NCI-H1417 treated with DMSO at 0.1 percent for 48 hours (cell line): ENCODE results near the gene CYP4F8.
"Not testable (repeated sequence)": the region's sequence is repeated elsewhere in the genome, so short reads cannot be mapped to it uniquely, and the experiment has no call there.

Experiments used
- DNase-seq: peaks from one replicate; lab custom pipeline; 2025; lab: John Stamatoyannopoulos, UW

CYP4F8 gene

GRCh38 chr19:15644816-15645215, 29.8 kb downstream of the CYP4F8 start:
- no peak for DNase-seq

GRCh38 chr19:15649526-15649925, 34.5 kb downstream of the CYP4F8 start:
- DNase-seq = no peak

- DNase-seq = not testable (repeated sequence)
Measured at GRCh38 chr19:15650123-15650522, 35.1 kb downstream of the CYP4F8 start.

- DNase-seq = no peak
Measured at GRCh38 chr19:15651791-15652190, 36.8 kb downstream of the CYP4F8 start.

- no peak for DNase-seq
Measured at GRCh38 chr19:15652559-15653278, 37.7 kb downstream of the CYP4F8 start.

- DNase-seq = no peak
Measured at GRCh38 chr19:15656467-15656866, 41.4 kb downstream of the CYP4F8 start.

- DNase-seq = no peak
Measured at GRCh38 chr19:15663247-15663646, 48.2 kb downstream of the CYP4F8 start.

GRCh38 chr19:15666186-15666585, 51.2 kb downstream of the CYP4F8 start:
- no peak for DNase-seq

GRCh38 chr19:15666883-15667282, 51.9 kb downstream of the CYP4F8 start:
- DNase-seq = no peak

GRCh38 chr19:15669440-15669839, 54.4 kb downstream of the CYP4F8 start:
- no peak for DNase-seq

- DNase-seq = no peak
Measured at GRCh38 chr19:15669891-15670290, 54.9 kb downstream of the CYP4F8 start.

- no peak for DNase-seq
Measured at GRCh38 chr19:15671237-15671821, 56.3 kb downstream of the CYP4F8 start.

GRCh38 chr19:15671891-15672579, 57.0 kb downstream of the CYP4F8 start:
- no peak for DNase-seq

GRCh38 chr19:15672580-15673175, 57.7 kb downstream of the CYP4F8 start, which contains the start of gene CYP4F12:
Gene CYP4F12, plus strand, starts transcription at chr19:15673087. Its CDS starts 443 bp downstream, at chr19:15673530.
- DNase-seq = no peak

- DNase-seq = no peak
Measured at GRCh38 chr19:15673176-15673654, 58.2 kb downstream of the CYP4F8 start.

GRCh38 chr19:15675560-15675959, 60.5 kb downstream of the CYP4F8 start:
- DNase-seq = no peak

GRCh38 chr19:15679089-15679488, 64.1 kb downstream of the CYP4F8 start:
- DNase-seq = no peak

GRCh38 chr19:15679865-15680264, 64.8 kb downstream of the CYP4F8 start:
- not testable (repeated sequence) for DNase-seq
